K562 (cell line): Measurements from ENCODE around the gene RGS19. TPM values are rescaled to one million over a fixed set of nuclear protein-coding genes. Genes with fewer than 3 reads are reported as not detected.

ENCODE experiments used
- ARID1B ChIP-seq: fragments of 450-650 bp; IDR thresholded peaks from 2 replicates; pipeline ENCODE4 v1.6.1; 2016; ENCODE audit warnings: antibody characterized with exemption, mild to moderate bottlenecking, inconsistent platforms
- BHLHE40 ChIP-seq: IDR thresholded peaks from 2 replicates; pipeline ENCODE4 v1.6.1; 2011; ENCODE audit warnings: low read length, improper control_type of control experiment
- C11orf30 ChIP-seq: fragments of 450-650 bp; IDR thresholded peaks from 2 replicates; pipeline ENCODE4 v1.6.1; 2016; ENCODE audit warnings: low read depth, mild to moderate bottlenecking
- ELF2 ChIP-seq: fragments of 250-450 bp; sonication (Bioruptor Pico); IDR thresholded peaks from 2 replicates; pipeline ENCODE4 v1.5.0; 2021; ENCODE audit warnings: mild to moderate bottlenecking
- GABPA ChIP-seq: fragments of 200-800 bp; sonication (Bioruptor generic); conservative IDR thresholded peaks from 2 replicates; pipeline ENCODE4 v1.6.1; 2016; ENCODE audit warnings: low read depth, missing genetic modification characterization, missing compliant biosample characterization
- ILF3 ChIP-seq: fragments of 450-650 bp; IDR thresholded peaks from 2 replicates; pipeline ENCODE4 v1.6.1; 2018; ENCODE audit warnings: antibody characterized with exemption, mild to moderate bottlenecking, moderate library complexity, borderline replicate concordance
- KHSRP ChIP-seq: fragments of 450-650 bp; IDR thresholded peaks from 2 replicates; pipeline ENCODE4 v1.6.1; 2017
- NFIX ChIP-seq: fragments of 250-450 bp; sonication (Bioruptor Pico); IDR thresholded peaks from 2 replicates; pipeline ENCODE4 v1.4.0; 2020; ENCODE audit warnings: low read depth, mild to moderate bottlenecking, moderate library complexity
- NR4A1 ChIP-seq, 2 experiments: fragments of 250-450 bp in 1 of 2; fragments of 450-650 bp in 1 of 2; sonication (Bioruptor Pico) in 1 of 2; IDR thresholded peaks; 2 replicates each; pipeline versions ENCODE4 v1.4.0 to v1.6.1; 2016 to 2020; ENCODE audit warnings: mild to moderate bottlenecking in 2 of 2, missing compliant biosample characterization in 1 of 2, missing genetic modification characterization in 1 of 2, moderate library complexity in 1 of 2
- PML ChIP-seq: IDR thresholded peaks from 2 replicates; pipeline ENCODE4 v1.6.1; 2012; ENCODE audit warnings: low read length, inconsistent platforms
- SIN3B ChIP-seq: fragments of 450-650 bp; IDR thresholded peaks from 2 replicates; pipeline ENCODE4 v1.6.1; 2017; ENCODE audit warnings: low read depth, mild to moderate bottlenecking, moderate library complexity
- SOX6 ChIP-seq: fragments of 450-650 bp; IDR thresholded peaks from 2 replicates; pipeline ENCODE4 v1.6.1; 2014; ENCODE audit warnings: mild to moderate bottlenecking
- TRIM24 ChIP-seq, 2 experiments: fragments of 450-650 bp; IDR thresholded peaks; 2 replicates each; pipeline ENCODE4 v1.6.1; 2016
- polyA plus RNA-seq, 8 experiments: library from polyadenylated mRNA; depleted of rRNA in 4 of 8; stranded (reverse) in 5 of 8; unstranded in 3 of 8; fragments of >200 nt; fragmentation: Nextera tagmentation in 2 of 8; fragmentation: Illumina TruSeq in 1 of 8; extraction: Ambion mirVana in 2 of 8; extraction: Trizol in 1 of 8; gene quantifications; 2 replicates each; pipeline versions ENCODE4 v1.2.1 to v1.2.3, GENCODE V29; 2011 to 2014; ENCODE audit warnings: inconsistent platforms in 1 of 8, missing spikeins in 1 of 8
- total RNA-seq, 7 experiments: library from RNA; depleted of rRNA in 6 of 7; stranded (reverse); fragments of >200 nt in 6 of 7; fragmentation: Illumina TruSeq in 2 of 7; extraction: Trizol in 2 of 7; gene quantifications; 2 replicates each; pipeline versions ENCODE4 v1.2.1 to v1.2.3, GENCODE V29; 2011 to 2021; ENCODE audit warnings: low replicate concordance in 1 of 7
- TF ChIP-seq, protein P1 (sequence below): sonication (generic); formaldehyde crosslinking; IDR thresholded peaks from 2 replicates; pipeline ENCODE4 v1.8.0; 2023; ENCODE audit warnings: missing genetic modification reagents, mild to moderate bottlenecking, borderline replicate concordance
- TF ChIP-seq, protein P2 (sequence below): fragments of 450-650 bp; IDR thresholded peaks from 2 replicates; pipeline ENCODE4 v1.6.1; 2016; ENCODE audit warnings: mild to moderate bottlenecking
- TF ChIP-seq, protein P3 (sequence below): sonication (generic); formaldehyde crosslinking; IDR thresholded peaks from 2 replicates; pipeline ENCODE4 v1.9.0; 2022; ENCODE audit warnings: mild to moderate bottlenecking, missing genetic modification reagents
- TF ChIP-seq, protein P4 (sequence below): IDR thresholded peaks from 2 replicates; pipeline ENCODE4 v1.6.1; 2016; ENCODE audit warnings: missing genetic modification characterization, missing compliant biosample characterization
- TF ChIP-seq, protein P5 (sequence below): fragments of 250-450 bp; sonication (Bioruptor Pico); IDR thresholded peaks from 2 replicates; pipeline ENCODE4 v1.5.0; 2021

Gene RGS19
- total and polyA plus RNA-seq, 9 of the 15 experiments (the other 6 are each of a cell fraction or from before 2014, with no cell fraction given) = 0.41 to 23.7 (median 14.6) TPM

DNA sequence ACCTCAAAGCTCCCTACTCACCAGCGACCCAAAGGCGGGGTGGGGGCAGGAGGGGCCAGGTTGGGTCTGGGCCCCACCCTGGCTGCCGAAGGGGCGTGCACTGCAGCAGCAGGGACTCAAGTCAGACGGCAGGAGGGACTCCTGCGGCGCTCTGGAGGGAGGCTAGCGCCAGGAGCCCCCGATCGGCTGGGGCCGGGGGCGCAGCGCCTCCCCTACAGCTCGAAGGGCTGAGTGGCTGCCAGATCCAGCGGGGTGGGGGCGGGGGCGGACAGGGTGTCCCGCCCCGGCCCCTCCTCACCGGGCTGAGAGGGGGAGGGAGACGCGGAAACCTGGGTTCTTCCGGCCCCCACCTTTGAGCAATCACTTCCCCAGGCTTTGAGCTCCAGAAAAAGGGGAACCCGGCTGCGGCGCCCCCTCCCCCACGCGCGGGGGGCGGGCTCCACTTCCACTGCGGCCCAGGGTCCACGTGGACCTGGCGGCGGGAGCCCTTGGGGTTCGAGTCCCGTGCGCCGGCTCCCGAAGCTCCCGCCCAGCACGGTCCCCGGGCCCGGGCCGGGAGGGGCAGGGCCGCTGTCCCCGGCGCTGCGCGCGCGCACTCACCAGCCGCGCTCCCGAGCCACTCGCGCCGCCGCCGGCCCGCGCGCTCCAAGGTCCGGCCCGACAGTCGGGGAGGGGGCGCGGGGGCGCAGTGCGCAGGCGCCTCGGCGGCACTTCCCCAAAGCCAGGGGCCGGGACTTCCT is at the start of gene RGS19 (continued):
- TF ChIP-seq, protein P1, sequence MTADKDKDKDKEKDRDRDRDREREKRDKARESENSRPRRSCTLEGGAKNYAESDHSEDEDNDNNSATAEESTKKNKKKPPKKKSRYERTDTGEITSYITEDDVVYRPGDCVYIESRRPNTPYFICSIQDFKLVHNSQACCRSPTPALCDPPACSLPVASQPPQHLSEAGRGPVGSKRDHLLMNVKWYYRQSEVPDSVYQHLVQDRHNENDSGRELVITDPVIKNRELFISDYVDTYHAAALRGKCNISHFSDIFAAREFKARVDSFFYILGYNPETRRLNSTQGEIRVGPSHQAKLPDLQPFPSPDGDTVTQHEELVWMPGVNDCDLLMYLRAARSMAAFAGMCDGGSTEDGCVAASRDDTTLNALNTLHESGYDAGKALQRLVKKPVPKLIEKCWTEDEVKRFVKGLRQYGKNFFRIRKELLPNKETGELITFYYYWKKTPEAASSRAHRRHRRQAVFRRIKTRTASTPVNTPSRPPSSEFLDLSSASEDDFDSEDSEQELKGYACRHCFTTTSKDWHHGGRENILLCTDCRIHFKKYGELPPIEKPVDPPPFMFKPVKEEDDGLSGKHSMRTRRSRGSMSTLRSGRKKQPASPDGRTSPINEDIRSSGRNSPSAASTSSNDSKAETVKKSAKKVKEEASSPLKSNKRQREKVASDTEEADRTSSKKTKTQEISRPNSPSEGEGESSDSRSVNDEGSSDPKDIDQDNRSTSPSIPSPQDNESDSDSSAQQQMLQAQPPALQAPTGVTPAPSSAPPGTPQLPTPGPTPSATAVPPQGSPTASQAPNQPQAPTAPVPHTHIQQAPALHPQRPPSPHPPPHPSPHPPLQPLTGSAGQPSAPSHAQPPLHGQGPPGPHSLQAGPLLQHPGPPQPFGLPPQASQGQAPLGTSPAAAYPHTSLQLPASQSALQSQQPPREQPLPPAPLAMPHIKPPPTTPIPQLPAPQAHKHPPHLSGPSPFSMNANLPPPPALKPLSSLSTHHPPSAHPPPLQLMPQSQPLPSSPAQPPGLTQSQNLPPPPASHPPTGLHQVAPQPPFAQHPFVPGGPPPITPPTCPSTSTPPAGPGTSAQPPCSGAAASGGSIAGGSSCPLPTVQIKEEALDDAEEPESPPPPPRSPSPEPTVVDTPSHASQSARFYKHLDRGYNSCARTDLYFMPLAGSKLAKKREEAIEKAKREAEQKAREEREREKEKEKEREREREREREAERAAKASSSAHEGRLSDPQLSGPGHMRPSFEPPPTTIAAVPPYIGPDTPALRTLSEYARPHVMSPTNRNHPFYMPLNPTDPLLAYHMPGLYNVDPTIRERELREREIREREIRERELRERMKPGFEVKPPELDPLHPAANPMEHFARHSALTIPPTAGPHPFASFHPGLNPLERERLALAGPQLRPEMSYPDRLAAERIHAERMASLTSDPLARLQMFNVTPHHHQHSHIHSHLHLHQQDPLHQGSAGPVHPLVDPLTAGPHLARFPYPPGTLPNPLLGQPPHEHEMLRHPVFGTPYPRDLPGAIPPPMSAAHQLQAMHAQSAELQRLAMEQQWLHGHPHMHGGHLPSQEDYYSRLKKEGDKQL (CRISPR knock-in tag) = no peak
- TF ChIP-seq, protein P2, sequence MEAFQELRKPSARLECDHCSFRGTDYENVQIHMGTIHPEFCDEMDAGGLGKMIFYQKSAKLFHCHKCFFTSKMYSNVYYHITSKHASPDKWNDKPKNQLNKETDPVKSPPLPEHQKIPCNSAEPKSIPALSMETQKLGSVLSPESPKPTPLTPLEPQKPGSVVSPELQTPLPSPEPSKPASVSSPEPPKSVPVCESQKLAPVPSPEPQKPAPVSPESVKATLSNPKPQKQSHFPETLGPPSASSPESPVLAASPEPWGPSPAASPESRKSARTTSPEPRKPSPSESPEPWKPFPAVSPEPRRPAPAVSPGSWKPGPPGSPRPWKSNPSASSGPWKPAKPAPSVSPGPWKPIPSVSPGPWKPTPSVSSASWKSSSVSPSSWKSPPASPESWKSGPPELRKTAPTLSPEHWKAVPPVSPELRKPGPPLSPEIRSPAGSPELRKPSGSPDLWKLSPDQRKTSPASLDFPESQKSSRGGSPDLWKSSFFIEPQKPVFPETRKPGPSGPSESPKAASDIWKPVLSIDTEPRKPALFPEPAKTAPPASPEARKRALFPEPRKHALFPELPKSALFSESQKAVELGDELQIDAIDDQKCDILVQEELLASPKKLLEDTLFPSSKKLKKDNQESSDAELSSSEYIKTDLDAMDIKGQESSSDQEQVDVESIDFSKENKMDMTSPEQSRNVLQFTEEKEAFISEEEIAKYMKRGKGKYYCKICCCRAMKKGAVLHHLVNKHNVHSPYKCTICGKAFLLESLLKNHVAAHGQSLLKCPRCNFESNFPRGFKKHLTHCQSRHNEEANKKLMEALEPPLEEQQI = no peak
- TF ChIP-seq GABPA (tag) = peak; percentile 75
- 0 out of 4 replicates have a peak, but pooled peaks of 1 of the 2 experiments have one; percentile 22 for TF ChIP-seq TRIM24 (IDR thresholded peaks at IDR 0.05)
- TF ChIP-seq PML = no peak
- no peak for TF ChIP-seq ILF3
- peak; percentile 32; the same call in 1 of the 2 replicates for TF ChIP-seq ARID1B
- TF ChIP-seq SIN3B = 0 out of 2 replicates have a peak, but pooled peaks have one; percentile 21
- TF ChIP-seq NR4A1 (CRISPR knock-in tag; IDR thresholded peaks at IDR 0.05) = no peak
- no peak for TF ChIP-seq NR4A1 (tag; IDR thresholded peaks at IDR 0.05)
- TF ChIP-seq KHSRP = no peak
- peak; percentile 45; the same call in 1 of the 2 replicates for TF ChIP-seq SOX6
- TF ChIP-seq, protein P3, sequence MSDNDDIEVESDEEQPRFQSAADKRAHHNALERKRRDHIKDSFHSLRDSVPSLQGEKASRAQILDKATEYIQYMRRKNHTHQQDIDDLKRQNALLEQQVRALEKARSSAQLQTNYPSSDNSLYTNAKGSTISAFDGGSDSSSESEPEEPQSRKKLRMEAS (CRISPR knock-in tag) = peak; percentile 77
- no peak for TF ChIP-seq NFIX (CRISPR knock-in tag)
- TF ChIP-seq BHLHE40 = peak; percentile 79
- TF ChIP-seq ELF2 (CRISPR knock-in tag) = peak; percentile 55; the same call in 1 of the 2 replicates
- TF ChIP-seq, protein P4, sequence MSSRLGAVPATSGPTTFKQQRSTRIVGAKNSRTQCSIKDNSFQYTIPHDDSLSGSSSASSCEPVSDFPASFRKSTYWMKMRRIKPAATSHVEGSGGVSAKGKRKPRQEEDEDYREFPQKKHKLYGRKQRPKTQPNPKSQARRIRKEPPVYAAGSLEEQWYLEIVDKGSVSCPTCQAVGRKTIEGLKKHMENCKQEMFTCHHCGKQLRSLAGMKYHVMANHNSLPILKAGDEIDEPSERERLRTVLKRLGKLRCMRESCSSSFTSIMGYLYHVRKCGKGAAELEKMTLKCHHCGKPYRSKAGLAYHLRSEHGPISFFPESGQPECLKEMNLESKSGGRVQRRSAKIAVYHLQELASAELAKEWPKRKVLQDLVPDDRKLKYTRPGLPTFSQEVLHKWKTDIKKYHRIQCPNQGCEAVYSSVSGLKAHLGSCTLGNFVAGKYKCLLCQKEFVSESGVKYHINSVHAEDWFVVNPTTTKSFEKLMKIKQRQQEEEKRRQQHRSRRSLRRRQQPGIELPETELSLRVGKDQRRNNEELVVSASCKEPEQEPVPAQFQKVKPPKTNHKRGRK (tag) = no peak
- TF ChIP-seq, protein P5, sequence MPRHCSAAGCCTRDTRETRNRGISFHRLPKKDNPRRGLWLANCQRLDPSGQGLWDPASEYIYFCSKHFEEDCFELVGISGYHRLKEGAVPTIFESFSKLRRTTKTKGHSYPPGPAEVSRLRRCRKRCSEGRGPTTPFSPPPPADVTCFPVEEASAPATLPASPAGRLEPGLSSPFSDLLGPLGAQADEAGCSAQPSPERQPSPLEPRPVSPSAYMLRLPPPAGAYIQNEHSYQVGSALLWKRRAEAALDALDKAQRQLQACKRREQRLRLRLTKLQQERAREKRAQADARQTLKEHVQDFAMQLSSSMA = 0 out of 2 replicates have a peak, but pooled peaks have one; percentile 45
- no peak for TF ChIP-seq C11orf30
